Vagina (tissue), 2 donors: ENCODE measurements around the gene TMEM120A. TPM values are rescaled to one million over a fixed set of nuclear protein-coding genes. Genes with fewer than 3 reads are reported as not detected.

Source experiments
- DNase-seq, 2 donors: peaks; one replicate each; pipeline ENCODE4 v3.0.0-alpha.2; 2017; ENCODE audit errors: extremely low spot score in 2 of 2
- H3K27ac ChIP-seq: fragments of 200-600 bp; sonication (generic); one replicate; pipeline ENCODE4 v1.5.1; 2019
- H3K27me3 ChIP-seq: fragments of 200-600 bp; sonication (generic); one replicate; pipeline ENCODE4 v1.5.1; 2019
- H3K36me3 ChIP-seq, 2 donors: fragments of 200-600 bp; sonication (generic); one replicate each; pipeline ENCODE4 v1.5.1; 2017 to 2019
- H3K4me1 ChIP-seq: fragments of 200-600 bp; sonication (generic); one replicate; pipeline ENCODE4 v1.5.1; 2019
- H3K4me3 ChIP-seq, 2 donors: fragments of 200-600 bp; sonication (generic); 1 replicate in 1 of 2; 2 replicates in 1 of 2; pipeline ENCODE4 v1.5.1; 2016 to 2019
- H3K9me3 ChIP-seq: fragments of 200-600 bp; sonication (generic); one replicate; pipeline ENCODE4 v1.5.1; 2019
- POLR2A ChIP-seq, 2 donors: fragments of 450-650 bp; IDR thresholded peaks; one replicate each; pipeline ENCODE4 v1.6.1; 2017; ENCODE audit warnings: antibody characterized with exemption in 2 of 2, mild to moderate bottlenecking in 2 of 2, moderate library complexity in 2 of 2
- POLR2AphosphoS5 ChIP-seq, 2 donors: sonication (generic); formaldehyde crosslinking; IDR thresholded peaks; one replicate each; pipeline ENCODE4 v1.9.0; 2017; ENCODE audit warnings: antibody characterized with exemption in 2 of 2, mild to moderate bottlenecking in 2 of 2, low read depth in 1 of 2; ENCODE audit not compliant: insufficient read depth in 1 of 2
- intact Hi-C: fragments of 100-400 bp; cut with DNase I; formaldehyde crosslinking; loops from one replicate; pipeline ENCODE4 v1.15.1; 2023
- total RNA-seq: library from RNA; depleted of rRNA; stranded (reverse); fragments of >200 nt; gene quantifications from one replicate; pipeline ENCODE4 v1.2.3, GENCODE V29; 2016
- TF ChIP-seq, protein P1 (sequence below), 3 experiments: fragments of 450-650 bp in 2 of 3; fragments of 200-600 bp in 1 of 3; sonication (generic) in 1 of 3; IDR thresholded peaks; one replicate each; pipeline ENCODE4 v1.5.1; 2017 to 2019; ENCODE audit warnings: antibody characterized with exemption in 3 of 3, mild to moderate bottlenecking in 2 of 3, moderate library complexity in 2 of 3

TMEM120A gene
- total RNA-seq, 1 donor from 2014 or later = 45.9 TPM

DNA sequence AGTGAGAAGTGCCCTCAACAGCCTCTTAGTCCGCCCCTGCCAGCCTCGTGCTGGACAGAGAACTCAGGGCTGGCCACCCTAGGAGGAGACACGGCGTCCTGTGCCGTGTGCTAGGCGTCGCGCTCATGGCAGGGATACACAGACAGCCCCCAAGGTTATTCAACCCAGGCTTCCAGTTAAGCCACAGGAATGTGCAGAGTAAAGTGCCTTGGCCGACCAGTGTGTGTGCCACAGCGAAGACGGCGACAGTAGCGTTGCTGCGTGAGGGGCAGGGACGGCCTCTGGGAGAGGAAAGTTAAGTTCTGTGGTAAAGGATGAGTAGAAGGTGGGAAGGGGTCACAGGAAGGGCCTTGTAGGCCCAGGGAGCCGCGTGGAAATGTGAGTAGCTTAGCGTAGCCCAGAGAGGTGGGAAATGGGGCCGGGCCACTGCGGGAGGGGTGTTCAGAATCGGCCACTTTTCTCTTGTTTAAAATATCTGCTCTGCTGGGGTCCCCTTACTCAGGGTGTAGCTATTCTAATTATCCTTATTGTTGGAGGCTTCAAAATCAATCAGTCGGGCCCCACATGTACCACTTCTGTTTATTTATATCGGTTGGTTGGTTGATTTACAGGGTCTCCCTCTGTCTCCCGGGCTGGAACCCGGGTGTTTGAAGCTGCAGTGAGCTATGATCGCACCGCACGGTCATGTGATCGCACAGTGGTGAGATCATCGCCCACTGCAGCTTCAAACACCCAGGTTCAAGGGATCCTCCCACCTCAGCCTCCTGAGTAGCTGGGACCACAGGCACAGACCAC lies 24.5 kb downstream of the TMEM120A start:
- Histone ChIP-seq H3K9me3 (no peaks in the 10 kb centered on the region), H3K27me3 (no peaks in the 10 kb centered on the region), H3K4me3 (no peak overlapping the region), H3K4me1 (peaks cover 63% of the 10 kb centered on the region), H3K27ac (peak overlapping the region; percentile 88), H3K36me3 (peaks cover 0 to 18% of the 10 kb centered on the region in 2 donors)
- TF ChIP-seq POLR2A (IDR thresholded peaks at IDR 0.05) = no peak
- TF ChIP-seq, protein P1, sequence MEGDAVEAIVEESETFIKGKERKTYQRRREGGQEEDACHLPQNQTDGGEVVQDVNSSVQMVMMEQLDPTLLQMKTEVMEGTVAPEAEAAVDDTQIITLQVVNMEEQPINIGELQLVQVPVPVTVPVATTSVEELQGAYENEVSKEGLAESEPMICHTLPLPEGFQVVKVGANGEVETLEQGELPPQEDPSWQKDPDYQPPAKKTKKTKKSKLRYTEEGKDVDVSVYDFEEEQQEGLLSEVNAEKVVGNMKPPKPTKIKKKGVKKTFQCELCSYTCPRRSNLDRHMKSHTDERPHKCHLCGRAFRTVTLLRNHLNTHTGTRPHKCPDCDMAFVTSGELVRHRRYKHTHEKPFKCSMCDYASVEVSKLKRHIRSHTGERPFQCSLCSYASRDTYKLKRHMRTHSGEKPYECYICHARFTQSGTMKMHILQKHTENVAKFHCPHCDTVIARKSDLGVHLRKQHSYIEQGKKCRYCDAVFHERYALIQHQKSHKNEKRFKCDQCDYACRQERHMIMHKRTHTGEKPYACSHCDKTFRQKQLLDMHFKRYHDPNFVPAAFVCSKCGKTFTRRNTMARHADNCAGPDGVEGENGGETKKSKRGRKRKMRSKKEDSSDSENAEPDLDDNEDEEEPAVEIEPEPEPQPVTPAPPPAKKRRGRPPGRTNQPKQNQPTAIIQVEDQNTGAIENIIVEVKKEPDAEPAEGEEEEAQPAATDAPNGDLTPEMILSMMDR (IDR thresholded peaks at IDR 0.05) = no peak
- no peak for TF ChIP-seq POLR2AphosphoS5 (IDR thresholded peaks at IDR 0.05; ENCODE audit: insufficient read depth in 1 of 2, low read depth in 1 of 2)
- DNase-seq = no peak
- intact Hi-C loops = no loop called here

DNA sequence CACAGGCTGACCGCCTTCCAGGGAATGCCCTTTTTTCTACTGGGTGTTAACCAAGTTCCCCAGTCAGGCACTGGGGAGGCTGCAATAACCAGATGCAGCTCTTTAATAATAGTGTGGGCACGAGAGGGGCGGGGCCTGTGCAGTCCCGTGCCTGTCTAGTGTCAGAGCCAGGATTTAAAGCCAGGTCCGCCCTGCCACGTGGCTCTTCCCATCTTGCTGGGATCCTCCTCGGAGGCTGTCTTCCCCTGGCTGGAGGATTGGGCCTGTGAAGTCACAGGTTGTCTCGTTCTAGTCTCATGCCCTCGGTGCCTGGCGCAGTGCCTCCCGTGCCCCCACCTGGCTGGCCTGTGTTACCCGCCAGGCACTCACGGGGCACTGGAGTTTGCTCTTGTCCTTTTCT lies 25.2 kb downstream of the TMEM120A start:
- H3K9me3 ChIP-seq = no peaks in the 10 kb centered on the region
- H3K27me3 ChIP-seq = no peaks in the 10 kb centered on the region
- intact Hi-C loops = no loop called here
- peaks cover 0 to 18% of the 10 kb centered on the region in 2 donors for H3K36me3 ChIP-seq
- no peak overlapping the region for H3K4me3 ChIP-seq
- H3K4me1 ChIP-seq = peaks cover 63% of the 10 kb centered on the region
- DNase-seq = no peak
- TF ChIP-seq POLR2A (IDR thresholded peaks at IDR 0.05) = no peak
- TF ChIP-seq POLR2AphosphoS5 (IDR thresholded peaks at IDR 0.05; ENCODE audit: insufficient read depth in 1 of 2, low read depth in 1 of 2) = peak; percentile 53 to 65
- TF ChIP-seq, protein P1 (IDR thresholded peaks at IDR 0.05) = no peak
- peak overlapping the region; percentile 88 for H3K27ac ChIP-seq

DNA sequence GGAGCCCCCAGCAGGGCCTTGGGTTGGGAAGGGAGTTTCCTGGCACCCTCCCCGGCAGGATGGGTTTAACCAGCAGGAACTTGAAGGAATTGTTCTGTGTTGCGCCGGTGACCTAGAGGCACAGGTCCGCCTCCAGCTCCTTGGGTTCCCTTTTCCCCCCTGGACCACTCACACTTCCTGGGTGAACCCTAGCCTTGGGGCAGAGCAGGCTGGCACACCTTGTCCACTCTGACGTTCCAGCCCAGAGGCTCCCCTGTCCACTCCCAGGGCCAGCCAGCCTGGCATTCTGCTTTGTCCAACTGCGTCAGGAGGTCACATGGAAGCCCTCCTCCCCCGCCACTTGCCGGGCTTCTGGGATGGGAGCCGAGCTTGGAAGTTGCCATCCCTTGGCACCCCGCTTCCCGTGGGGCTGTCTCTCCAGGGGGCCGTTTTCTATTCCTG lies 25.8 kb downstream of the TMEM120A start:
- no peak overlapping the region for H3K4me3 ChIP-seq
- intact Hi-C loops = no loop called here
- H3K27me3 ChIP-seq = no peaks in the 10 kb centered on the region
- no peak for DNase-seq
- H3K27ac ChIP-seq = peak overlapping the region; percentile 88
- no peak for TF ChIP-seq POLR2AphosphoS5 (IDR thresholded peaks at IDR 0.05; ENCODE audit: insufficient read depth in 1 of 2, low read depth in 1 of 2)
- TF ChIP-seq, protein P1 (IDR thresholded peaks at IDR 0.05) = no peak
- no peak for TF ChIP-seq POLR2A (IDR thresholded peaks at IDR 0.05)
- H3K4me1 ChIP-seq = peaks cover 64% of the 10 kb centered on the region
- H3K9me3 ChIP-seq = no peaks in the 10 kb centered on the region
- peaks cover 0 to 13% of the 10 kb centered on the region in 2 donors for H3K36me3 ChIP-seq

DNA sequence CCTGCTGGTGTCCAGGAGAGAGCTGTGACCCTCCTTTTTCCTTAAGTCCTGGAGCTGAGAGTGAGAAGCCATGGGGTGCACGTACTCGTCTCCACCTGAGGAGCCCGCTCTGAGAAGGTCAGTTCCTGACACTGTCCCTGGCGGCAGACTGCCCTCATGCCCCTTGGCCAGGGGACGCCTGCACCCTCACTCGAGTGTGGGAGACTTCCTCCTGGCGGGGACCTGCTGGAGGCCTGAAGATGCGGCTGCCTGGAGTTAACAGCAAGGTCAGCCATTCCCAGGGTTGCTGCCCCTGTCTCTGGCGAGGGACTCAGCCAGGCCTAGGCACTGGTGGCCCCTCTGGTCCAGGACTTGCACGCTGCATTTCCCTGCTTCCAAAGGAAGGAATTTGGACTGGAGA lies 26.4 kb downstream of the TMEM120A start:
- Histone ChIP-seq H3K4me3 (no peak overlapping the region), H3K9me3 (no peaks in the 10 kb centered on the region), H3K36me3 (peaks cover 0 to 7% of the 10 kb centered on the region in 2 donors), H3K4me1 (peaks cover 70% of the 10 kb centered on the region), H3K27me3 (no peaks in the 10 kb centered on the region), H3K27ac (peak overlapping the region; percentile 88)
- intact Hi-C loops = no loop called here
- TF ChIP-seq, protein P1 (IDR thresholded peaks at IDR 0.05) = no peak
- no peak for TF ChIP-seq POLR2AphosphoS5 (IDR thresholded peaks at IDR 0.05; ENCODE audit: insufficient read depth in 1 of 2, low read depth in 1 of 2)
- no peak for TF ChIP-seq POLR2A (IDR thresholded peaks at IDR 0.05)
- no peak for DNase-seq

DNA sequence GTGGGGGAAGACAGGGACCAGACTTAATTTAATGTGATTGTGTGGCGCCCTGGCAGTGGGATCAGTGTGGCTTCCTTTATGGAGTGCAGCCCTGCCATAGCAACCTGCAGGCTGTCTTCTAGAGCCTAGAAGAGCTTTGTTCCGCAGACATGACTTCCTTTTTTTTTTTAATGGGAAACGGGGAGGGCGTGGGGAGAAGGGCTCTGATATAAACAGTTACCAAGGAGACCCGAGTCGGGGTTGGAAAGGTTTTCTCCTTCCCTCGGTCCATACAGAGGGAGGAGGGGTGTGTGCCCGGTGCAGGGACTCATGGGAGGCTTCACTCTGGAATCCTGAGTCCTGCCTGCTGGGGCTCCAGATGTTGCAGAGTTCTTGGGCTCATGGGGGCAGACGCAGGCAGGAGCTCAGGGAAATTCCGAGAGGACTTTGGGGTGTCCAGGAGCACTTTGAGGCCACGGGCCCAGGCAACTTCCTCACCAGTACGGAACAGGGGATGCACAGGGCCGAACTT lies 26.9 kb downstream of the TMEM120A start:
- DNase-seq = no peak
- intact Hi-C loops = no loop called here
- H3K4me3 ChIP-seq = no peak overlapping the region

More for the DNA sequence above, 26.9 kb downstream of the TMEM120A start:
- Histone ChIP-seq H3K36me3 (peaks cover 0 to 4% of the 10 kb centered on the region in 2 donors), H3K27ac (peak overlapping the region; percentile 88), H3K9me3 (no peaks in the 10 kb centered on the region), H3K4me1 (peaks cover 74% of the 10 kb centered on the region), H3K27me3 (no peaks in the 10 kb centered on the region)
- peak in 1 of 2 donors; percentile 46 for TF ChIP-seq POLR2AphosphoS5 (IDR thresholded peaks at IDR 0.05; ENCODE audit: insufficient read depth in 1 of 2, low read depth in 1 of 2)
- TF ChIP-seq, protein P1 (IDR thresholded peaks at IDR 0.05) = no peak
